Measurements from ENCODE around the gene IFT25.

Gene IFT25

GRCh38 chr1:53892911-53893310 lies 52.6 kb downstream of the IFT25 start:
- ChIA-PET POLR2A (interaction anchor here (0.7 to 1.0 kb wide), 2 partner anchors 53 to 61 kb away, joined by 3 to 4 read pairs; partner anchors contain the start of gene IFT25), CTCF (interaction anchor here (0.6 kb wide), 4 partner anchors 33 to 189 kb away, joined by 3 to 7 read pairs (median 4); no protein-coding TSS in a partner anchor)
- no peak overlapping the region for H3K27ac ChIP-seq (ENCODE audit: extremely low read depth, low read depth, low read length)
- H3K4me1 ChIP-seq (ENCODE audit: control insufficient read depth, insufficient read depth, low read length): no peaks in the 10 kb centered on the region
- H3K4me3 ChIP-seq (ENCODE audit: low read depth, low read length): no peak overlapping the region
- no peaks in the 10 kb centered on the region for H3K9me3 ChIP-seq (ENCODE audit: control insufficient read depth, insufficient read depth, low read depth, low read length)
- no peak for TF ChIP-seq GLIS2 (tag by site-specific recombination; IDR thresholded peaks at IDR 0.05)
- no peak for TF ChIP-seq ZNF426 (tag by site-specific recombination; IDR thresholded peaks at IDR 0.05)
- no peak for TF ChIP-seq ZNF18 (tag by site-specific recombination; IDR thresholded peaks at IDR 0.05)
- no peak for TF ChIP-seq ZBTB21 (tag by site-specific recombination; IDR thresholded peaks at IDR 0.05)
- TF ChIP-seq ZNF211 (tag by site-specific recombination; IDR thresholded peaks at IDR 0.05; ENCODE audit: low read depth): no peak
- no peak for TF ChIP-seq TRIM28 (IDR thresholded peaks at IDR 0.05; ENCODE audit: borderline replicate concordance, low read length)
- no peak for TF ChIP-seq ZNF324 (tag by site-specific recombination; IDR thresholded peaks at IDR 0.05)
- TF ChIP-seq SCRT2 (tag by site-specific recombination; IDR thresholded peaks at IDR 0.05): no peak
- TF ChIP-seq ZNF10 (tag by site-specific recombination; IDR thresholded peaks at IDR 0.05): no peak
- no peak for TF ChIP-seq PRDM2 (tag by site-specific recombination; IDR thresholded peaks at IDR 0.05; ENCODE audit: borderline replicate concordance)
- no peak for TF ChIP-seq HIC1 (tag by site-specific recombination; IDR thresholded peaks at IDR 0.05)
- TF ChIP-seq ZNF362 (tag by site-specific recombination; IDR thresholded peaks at IDR 0.05): no peak
- TF ChIP-seq ZBTB20 (tag by site-specific recombination; IDR thresholded peaks at IDR 0.05): no peak
- TF ChIP-seq ZNF792 (tag by site-specific recombination; IDR thresholded peaks at IDR 0.05): no peak
- TF ChIP-seq ZNF518A (tag by site-specific recombination; conservative IDR thresholded peaks at IDR 0.05; ENCODE audit: low read depth): no peak
- no peak for TF ChIP-seq ZNF155 (tag by site-specific recombination; IDR thresholded peaks at IDR 0.05)
- no peak for TF ChIP-seq EGR2 (tag by site-specific recombination; IDR thresholded peaks at IDR 0.05; ENCODE audit: low read depth)
- no peak for TF ChIP-seq SP7 (tag by site-specific recombination; IDR thresholded peaks at IDR 0.05)
- no peak for TF ChIP-seq ZSCAN30 (tag by site-specific recombination; IDR thresholded peaks at IDR 0.05)
- H3K36me3 ChIP-seq (ENCODE audit: control insufficient read depth in 2 of 2, insufficient read depth in 1 of 2, low read length in 2 of 2): peaks cover 0 to 5% of the 10 kb centered on the region in 2 experiments; a peak in 1 of 3 replicates

Data from HEK293 (cell line).